ENCODE results near the gene KLF3.
"Not testable (repeated sequence)": the region's sequence is repeated elsewhere in the genome, so short reads cannot be mapped to it uniquely, and the experiment has no call there.

The KLF3 gene

GRCh38 chr4:38663801-38664705 lies at the start of gene KLF3:
Gene KLF3, plus strand, starts transcription at chr4:38664199. Its CDS starts 16,427 bp downstream, at chr4:38680626.
- DNase-seq (ENCODE audit: low read depth in 2 of 2), result peak; percentile 75 to 90

- DNase-seq (ENCODE audit: low read depth in 2 of 2), result no peak
Observed at GRCh38 chr4:38614231-38614630, 49.8 kb upstream of the KLF3 start.

GRCh38 chr4:38615847-38616246 lies 48.2 kb upstream of the KLF3 start:
- no peak for DNase-seq (ENCODE audit: low read depth in 2 of 2)

- no peak for DNase-seq (ENCODE audit: low read depth in 2 of 2)
Observed at GRCh38 chr4:38618505-38618904, 45.5 kb upstream of the KLF3 start.

DNA sequence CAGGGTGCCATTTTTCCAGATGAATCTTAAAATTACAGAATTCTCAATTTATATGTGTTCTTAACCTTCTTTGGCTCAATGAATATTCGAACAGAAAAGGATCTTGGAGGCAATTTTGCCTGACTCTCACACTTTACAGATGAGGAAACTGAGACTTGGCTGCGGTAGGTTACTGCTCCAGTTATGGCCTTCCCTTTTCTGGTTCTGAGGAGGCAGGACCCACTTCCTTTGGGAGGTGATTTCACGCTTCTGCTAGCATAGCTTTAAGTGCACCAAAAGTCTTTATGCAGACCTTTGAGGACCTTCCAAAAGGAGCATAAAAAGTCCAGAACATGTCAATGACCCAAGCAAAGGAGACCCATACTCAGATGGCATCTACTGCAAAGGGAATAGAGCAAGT lies 44.7 kb upstream of the KLF3 start:
- no peak for DNase-seq (ENCODE audit: low read depth in 2 of 2)

DNA sequence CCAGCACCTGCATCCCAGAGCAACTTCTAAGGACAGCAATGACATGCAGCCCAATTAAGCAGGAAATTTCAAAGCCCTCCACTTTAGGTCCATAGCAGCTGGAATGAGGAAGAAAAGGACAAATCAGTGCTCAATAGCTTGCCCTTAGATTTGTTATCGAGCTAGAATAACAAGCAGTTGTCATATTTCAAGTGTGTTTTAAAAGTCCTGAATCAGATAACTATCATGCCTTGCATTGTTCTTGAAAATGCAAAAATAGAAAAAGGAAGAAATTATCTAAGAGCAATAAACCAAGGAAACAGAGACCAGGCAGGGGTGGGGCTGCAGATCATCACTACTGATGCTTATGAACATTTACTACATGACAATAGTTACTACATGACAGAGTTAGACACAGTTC lies 43.9 kb upstream of the KLF3 start:
- DNase-seq (ENCODE audit: low read depth in 2 of 2), result no peak

- no peak for DNase-seq (ENCODE audit: low read depth in 2 of 2)
Observed at GRCh38 chr4:38620527-38621027, 43.4 kb upstream of the KLF3 start.

GRCh38 chr4:38621028-38621684 lies 42.8 kb upstream of the KLF3 start:
- no peak for DNase-seq (ENCODE audit: low read depth in 2 of 2)

- DNase-seq (ENCODE audit: low read depth in 2 of 2), result no peak
Observed at GRCh38 chr4:38621831-38622230, 42.2 kb upstream of the KLF3 start.

- not testable (repeated sequence) for DNase-seq (ENCODE audit: low read depth in 2 of 2)
Observed at GRCh38 chr4:38622340-38622739, 41.7 kb upstream of the KLF3 start.

GRCh38 chr4:38623260-38623659 lies 40.7 kb upstream of the KLF3 start:
- no peak for DNase-seq (ENCODE audit: low read depth in 2 of 2)

DNA sequence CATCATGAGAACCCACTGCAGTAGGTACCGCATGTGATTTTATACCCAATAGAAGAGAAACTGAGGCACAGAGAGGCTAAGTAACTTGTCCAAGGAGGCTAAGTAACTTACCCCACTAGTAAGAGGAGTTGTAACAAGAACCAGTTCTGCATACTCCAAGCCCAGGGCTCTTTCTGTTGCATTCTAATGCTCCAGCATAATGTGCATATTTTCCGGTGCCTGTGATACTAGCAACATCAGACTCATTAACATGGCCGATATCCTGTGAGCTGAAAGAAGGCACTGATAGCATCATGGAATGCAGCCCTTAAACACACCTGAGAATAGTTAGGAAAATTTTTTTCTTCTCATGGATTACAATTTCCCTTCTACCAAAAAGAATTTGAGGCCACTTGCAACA lies 39.7 kb upstream of the KLF3 start:
- DNase-seq (ENCODE audit: low read depth in 2 of 2), result no peak

- no peak for DNase-seq (ENCODE audit: low read depth in 2 of 2)
Observed at GRCh38 chr4:38625508-38625907, 38.5 kb upstream of the KLF3 start.

DNA sequence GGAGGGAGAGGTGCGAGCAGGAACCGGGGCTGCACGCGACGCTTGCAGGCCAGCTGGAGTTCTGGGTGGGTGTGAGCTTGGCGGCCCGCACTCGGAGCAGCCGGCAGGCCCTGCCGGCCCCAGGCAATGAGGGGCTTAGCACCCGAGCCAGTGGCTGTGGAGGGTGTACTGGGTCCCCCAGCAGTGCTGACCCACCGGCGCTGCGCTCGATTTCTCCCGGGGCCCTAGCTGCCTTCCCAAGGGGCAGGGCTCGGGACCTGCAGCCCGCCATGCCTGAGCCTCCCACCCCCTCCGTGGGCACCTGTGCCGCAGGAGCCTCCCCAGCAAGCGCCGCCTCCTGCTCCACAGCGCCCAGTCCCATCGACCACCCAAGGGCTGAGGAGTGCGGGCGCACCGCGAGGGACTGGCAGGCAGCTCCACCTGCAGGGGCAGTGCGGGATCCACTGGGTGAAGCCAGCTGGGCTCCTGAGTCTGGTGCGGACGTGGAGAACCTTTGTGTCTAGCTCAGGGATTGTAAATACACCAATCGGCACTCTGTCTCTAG lies 37.0 kb upstream of the KLF3 start:
- DNase-seq (ENCODE audit: low read depth in 2 of 2), result not testable (repeated sequence)

DNA sequence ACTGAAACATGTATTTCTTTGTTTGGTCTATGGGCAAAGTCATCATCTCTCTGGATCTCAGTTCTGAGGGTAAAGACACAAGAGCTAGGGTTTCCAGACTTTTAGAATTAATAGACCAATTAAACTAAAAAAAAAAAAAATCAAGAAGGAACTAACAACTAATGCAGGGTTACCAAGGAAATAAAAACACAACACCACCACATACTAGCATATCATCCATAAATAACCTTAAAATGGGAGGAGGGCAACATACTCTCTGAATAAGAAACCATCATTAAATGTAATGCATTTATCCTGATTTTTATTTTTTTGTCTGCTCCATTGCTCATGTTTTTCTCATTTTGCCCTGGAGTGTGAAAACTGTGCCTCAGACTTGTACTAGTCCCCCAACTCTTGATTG lies 33.5 kb upstream of the KLF3 start:
- DNase-seq (ENCODE audit: low read depth in 2 of 2), result no peak

GRCh38 chr4:38634047-38634759 lies 29.8 kb upstream of the KLF3 start:
- no peak for DNase-seq (ENCODE audit: low read depth in 2 of 2)

GRCh38 chr4:38639242-38639641 lies 24.8 kb upstream of the KLF3 start:
- no peak for DNase-seq (ENCODE audit: low read depth in 2 of 2)

- no peak for DNase-seq (ENCODE audit: low read depth in 2 of 2)
Observed at GRCh38 chr4:38641811-38642210, 22.2 kb upstream of the KLF3 start.

DNA sequence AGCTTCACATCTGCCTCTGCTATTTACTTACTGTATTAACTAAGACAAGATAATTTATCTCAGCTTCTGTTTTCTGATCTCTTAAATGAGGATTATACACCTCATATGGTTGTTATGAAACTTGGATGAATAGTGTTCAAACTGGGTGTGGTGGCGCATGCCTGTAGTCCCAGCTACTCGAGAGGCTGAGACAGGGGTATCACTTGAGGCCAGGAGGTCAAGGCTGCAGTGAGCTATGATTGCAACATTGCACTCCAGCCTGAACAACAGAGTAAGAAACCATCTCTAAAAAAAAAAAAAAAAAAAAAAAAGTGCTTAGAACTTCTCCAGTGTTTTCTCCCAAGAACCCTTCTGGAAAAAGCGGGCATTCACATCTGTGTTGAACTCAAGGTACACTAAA lies 19.8 kb upstream of the KLF3 start:
- no peak for DNase-seq (ENCODE audit: low read depth in 2 of 2)

DNA sequence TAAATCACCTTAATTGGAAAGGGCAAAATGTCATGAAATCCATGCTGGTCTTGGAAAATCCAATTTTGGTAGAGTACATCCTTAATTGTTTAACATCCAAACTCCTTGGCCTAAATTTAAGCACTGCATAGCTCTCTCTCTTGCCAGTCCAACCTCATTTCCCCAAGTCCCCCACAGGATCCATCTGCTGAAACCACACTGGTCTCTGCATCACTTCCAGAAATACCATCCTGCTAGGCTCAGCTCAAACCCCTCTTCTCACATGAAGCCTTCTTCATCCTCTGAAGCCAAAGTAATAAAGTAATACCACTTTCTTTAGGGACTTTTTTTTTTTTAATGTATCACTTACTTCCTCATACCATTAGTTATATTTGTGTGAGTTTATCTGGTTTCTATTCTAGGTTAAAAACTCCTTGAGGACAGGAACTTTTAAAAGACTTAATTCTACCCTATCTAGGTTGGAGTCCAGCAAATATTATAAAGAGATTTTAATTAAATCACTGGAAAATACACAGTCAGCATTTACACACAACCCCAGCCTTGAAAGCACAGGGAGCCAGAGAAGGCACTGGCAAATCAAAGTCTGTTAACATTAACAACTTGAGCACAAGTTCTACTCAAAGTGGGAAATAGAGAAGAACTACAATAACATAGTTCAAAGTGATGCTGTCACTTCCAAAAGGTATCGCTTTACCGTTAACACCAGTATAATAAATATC lies 16.7 kb upstream of the KLF3 start:
- DNase-seq (ENCODE audit: low read depth in 2 of 2), result no peak

DNA sequence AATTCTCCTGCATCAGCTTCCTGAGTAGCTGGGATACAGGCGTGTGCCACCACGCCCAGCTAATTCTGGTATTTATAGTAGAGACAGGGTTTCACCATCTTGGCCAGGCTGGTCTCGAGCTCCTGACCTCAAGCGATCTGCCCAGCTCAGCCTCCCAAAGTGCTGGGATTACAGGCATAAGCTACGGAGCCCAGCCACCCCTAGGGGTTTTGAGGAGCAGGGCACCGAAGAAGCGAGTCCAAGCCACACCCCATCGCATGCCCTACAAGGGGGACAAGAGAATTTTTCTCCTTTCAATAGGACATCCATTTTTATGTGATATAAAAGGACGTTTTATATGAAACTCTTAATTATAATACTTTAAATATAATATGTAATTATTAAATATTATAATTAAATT lies 13.9 kb upstream of the KLF3 start:
- DNase-seq (ENCODE audit: low read depth in 2 of 2), result no peak

Measured in stimulated activated CD4-positive, alpha-beta T cell treated with anti-CD3 and anti-CD28 coated beads, Interleukin-1b, Interleukin-23, amount 100 ng/mL, for 1 hour (primary cell).